Stimulated activated CD4-positive, alpha-beta T cell treated with anti-CD3 and anti-CD28 coated beads, Interleukin-2, amount 100 ng/mL, for 24 hours (primary cell): ENCODE data around the gene POLR2H.

ENCODE experiments used
- DNase-seq, 2 donors: peaks; one replicate each; pipeline ENCODE4 v3.0.0-alpha.2; 2020

The POLR2H gene

DNA sequence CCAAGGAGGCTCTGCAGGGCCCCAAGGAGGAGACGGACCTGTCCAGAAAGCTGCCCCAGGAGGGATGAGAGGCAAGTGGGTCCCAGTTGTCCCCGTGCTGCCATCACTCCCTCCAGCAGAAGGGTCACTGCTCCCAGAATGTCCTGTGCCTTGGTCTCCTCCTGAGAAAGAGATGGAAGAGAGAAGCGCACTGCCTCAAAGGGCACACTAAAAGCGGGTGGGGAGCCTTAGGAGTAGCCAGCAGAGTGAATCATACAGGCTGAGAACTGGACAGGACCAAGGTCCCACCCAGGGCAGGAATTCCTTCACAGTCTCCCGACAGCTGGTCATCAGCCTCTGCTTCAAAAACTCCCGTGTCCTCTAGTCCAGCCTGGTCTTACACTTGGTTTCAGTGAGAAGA is 11.9 kb downstream of the POLR2H start:
- no peak for DNase-seq

DNA sequence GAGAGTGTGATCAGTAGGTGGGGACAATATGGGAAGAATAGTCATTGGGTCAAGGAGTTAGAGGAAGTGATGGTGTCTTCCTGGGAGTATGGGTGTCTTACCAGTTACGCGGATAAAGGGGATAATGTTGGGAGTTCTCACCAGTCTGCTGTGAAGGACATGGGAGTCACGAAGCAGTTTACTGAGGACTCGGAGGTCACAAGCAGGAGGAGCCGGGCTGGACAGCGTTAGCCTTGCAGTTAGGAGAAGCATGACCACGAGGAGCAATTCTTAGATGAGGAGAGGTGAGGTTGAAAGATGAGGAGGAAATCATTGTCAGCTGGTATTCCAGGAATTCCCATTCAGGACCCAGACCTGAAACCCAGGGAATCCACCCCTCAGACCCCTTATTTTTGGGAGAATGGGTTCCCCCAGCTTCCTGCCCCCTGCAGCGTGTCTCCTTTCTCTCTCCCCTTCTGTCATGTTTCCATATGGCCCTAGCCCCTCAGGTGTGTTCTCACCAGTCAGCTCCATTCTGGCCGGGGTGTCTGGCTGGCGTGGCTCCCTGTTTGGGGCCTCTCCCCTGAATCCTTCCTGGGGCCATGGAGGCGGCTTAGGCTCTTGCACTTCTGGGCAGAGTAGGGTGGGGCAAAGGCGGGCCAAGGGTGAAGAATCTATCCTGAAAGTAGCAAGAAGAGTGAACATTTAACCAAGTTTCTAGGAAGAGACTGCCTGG is 14.4 kb downstream of the POLR2H start:
- no peak for DNase-seq

- no peak for DNase-seq
Observed at GRCh38 chr3:184377374-184377773, 15.9 kb downstream of the POLR2H start.

DNA sequence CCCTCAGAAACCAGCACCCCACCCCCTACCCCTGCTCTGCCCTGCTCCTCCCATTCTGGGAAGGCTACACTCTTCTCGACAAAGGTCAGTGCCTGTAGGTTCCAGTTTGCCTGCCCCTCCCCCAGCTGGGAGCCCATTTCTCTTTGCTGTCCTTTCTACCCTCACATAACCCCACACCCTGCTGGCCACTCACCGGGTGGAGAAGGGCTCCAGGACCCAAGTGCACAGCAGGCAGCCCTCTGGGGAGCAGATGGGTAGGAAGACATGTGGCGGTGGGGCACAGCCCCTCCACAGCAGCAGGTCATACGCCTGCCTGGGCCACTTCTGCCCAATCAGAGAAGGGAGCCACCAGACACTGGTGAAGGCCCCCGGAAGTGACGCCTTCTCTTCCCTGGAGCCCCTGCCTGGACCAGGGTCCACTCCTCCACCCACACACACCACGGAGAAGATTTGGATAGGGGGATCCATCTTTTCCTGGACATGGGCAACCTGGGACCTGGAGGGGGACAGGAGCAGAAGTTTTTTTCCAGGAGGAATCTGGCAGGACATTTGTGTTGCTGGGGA is 16.5 kb downstream of the POLR2H start, which contains the start of gene THPO:
Gene THPO (minus strand): TSS at position 326 of the 564 bp plus-strand sequence. CDS start 1,948 bp downstream, outside the sequence.
- no peak for DNase-seq

DNA sequence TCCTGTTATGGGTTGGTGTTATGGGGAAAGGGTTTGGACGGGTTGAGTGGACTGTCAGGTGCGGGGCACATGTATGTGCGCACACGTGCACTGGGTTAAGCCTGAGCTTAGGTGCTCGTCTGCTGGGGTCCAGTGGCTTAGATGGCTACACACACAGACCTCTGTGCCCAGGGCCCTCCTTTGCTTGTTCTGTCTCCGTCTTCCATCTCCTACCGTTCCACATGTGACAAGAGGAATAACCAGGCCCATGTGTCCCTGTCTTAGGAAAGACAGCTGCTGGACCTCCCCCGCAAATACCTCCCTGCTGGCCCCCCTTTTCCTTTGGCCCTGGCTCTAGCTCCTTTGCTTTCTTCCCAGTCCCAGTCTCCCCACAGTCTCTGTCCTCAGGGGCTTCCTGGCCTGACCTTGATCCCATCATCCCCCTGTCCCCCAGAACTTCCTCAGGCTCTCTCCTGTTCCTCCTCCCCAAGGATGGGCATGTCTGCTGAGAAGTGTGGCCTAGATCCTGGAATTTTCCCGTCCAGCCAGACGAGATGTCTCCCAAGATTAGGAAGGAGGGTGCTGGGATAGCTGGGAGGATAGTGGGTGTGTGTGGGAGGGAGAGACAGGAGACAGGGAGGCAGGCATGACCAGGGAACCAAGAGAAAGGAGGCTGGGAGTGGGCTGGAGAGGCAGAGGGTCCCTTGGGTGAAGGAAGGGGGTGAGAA is 17.3 kb downstream of the POLR2H start:
- DNase-seq: no peak

DNA sequence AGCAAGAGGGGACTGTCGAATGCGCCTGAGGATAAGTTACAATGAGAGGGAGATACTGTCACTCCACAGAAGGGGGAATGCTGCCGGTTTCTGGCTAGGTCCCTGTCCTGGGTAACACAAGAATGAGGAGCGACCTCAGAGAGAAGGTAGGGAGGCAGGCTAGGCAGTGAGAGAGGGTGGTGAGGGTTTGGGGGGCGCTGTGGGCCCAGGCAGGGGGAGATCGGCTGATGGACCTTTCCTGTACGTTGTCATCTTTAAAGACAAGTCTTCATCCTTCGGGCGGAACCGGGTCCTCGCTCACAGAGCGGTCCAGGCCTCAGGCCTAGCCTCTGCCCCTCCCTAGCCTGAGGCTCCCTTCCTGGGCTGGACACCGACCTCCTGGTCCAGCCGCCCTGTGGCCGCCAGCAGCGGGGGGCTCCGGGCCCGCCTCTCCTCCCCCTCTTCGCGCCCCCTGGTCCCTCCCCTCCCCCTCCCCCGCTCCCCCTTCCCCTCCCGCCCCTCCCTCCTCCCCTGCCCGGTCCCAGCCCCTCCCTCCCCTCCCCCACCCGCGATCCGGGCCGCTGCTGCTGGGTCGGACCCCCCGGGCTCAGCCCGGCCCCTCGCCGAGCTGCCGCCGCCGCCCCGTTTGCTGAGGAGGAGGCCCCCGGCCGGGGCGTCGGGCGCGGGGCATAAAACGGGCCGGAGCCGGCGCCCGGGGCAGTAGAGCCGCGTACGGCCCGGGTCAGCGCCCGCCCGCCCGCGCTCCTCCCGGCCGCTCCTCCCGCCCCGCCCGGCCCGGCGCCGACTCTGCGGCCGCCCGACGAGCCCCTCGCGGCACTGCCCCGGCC is 18.1 kb downstream of the POLR2H start, which contains the start of gene CHRD:
Gene CHRD (plus strand): TSS at position 697 of the 827 bp plus-strand sequence. CDS start 265 bp downstream, outside the sequence.
- no peak for DNase-seq

DNA sequence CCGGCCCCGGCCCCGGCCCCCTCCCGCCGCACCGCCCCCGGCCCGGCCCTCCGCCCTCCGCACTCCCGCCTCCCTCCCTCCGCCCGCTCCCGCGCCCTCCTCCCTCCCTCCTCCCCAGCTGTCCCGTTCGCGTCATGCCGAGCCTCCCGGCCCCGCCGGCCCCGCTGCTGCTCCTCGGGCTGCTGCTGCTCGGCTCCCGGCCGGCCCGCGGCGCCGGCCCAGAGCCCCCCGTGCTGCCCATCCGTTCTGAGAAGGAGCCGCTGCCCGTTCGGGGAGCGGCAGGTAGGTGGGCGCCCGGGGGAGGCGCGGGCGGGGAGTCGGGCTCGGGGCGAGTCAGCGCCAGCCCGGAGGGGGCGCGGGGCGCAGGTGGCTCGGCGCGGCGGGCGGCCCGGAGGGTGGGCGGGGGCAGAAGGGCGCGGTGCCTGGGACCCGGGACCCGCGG is 18.7 kb downstream of the POLR2H start:
- DNase-seq: peak; percentile 36 to 46

- DNase-seq: peak in 1 of 2 donors; percentile 22
Observed at GRCh38 chr3:184380627-184381260, 19.2 kb downstream of the POLR2H start.

DNA sequence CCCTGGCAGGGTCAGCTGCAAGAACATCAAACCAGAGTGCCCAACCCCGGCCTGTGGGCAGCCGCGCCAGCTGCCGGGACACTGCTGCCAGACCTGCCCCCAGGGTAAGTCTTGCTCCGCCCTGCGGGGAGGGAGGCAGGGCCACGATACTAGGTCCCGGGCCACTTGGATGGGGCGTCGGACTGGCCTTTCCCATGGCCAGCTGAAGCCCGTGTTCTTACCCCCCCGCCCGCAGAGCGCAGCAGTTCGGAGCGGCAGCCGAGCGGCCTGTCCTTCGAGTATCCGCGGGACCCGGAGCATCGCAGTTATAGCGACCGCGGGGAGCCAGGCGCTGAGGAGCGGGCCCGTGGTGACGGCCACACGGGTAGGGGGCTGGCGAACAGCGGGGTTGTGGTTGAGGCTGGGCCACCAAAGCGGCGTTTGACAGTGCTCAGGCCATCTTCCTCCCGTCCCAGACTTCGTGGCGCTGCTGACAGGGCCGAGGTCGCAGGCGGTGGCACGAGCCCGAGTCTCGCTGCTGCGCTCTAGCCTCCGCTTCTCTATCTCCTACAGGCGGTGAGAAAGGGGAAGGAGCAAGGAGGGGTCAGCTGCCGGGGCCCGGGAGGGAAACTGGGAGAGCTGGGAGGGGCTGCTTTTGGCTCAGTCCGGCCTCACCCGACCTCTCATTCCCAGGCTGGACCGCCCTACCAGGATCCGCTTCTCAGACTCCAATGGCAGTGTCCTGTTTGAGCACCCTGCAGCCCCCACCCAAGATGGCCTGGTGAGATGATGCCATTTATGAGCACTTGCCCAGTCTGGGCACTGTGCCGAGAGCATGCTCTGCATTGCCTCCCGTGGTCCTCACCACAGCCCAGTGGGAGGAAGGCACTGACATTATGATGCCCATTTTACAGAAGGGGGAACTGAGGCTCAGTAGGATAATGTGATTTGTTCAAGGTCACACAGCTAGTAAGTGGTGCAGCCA is 20.0 kb downstream of the POLR2H start:
- peak in 1 of 2 donors; percentile 24 for DNase-seq

- DNase-seq: no peak
Observed at GRCh38 chr3:184382326-184383032, 21.0 kb downstream of the POLR2H start.

GRCh38 chr3:184383033-184383740 is 21.7 kb downstream of the POLR2H start:
- DNase-seq: no peak

GRCh38 chr3:184384342-184384741 is 22.8 kb downstream of the POLR2H start:
- DNase-seq: no peak

- no peak for DNase-seq
Observed at GRCh38 chr3:184384856-184385422, 23.4 kb downstream of the POLR2H start.

GRCh38 chr3:184386047-184386806 is 24.7 kb downstream of the POLR2H start:
- DNase-seq: no peak

DNA sequence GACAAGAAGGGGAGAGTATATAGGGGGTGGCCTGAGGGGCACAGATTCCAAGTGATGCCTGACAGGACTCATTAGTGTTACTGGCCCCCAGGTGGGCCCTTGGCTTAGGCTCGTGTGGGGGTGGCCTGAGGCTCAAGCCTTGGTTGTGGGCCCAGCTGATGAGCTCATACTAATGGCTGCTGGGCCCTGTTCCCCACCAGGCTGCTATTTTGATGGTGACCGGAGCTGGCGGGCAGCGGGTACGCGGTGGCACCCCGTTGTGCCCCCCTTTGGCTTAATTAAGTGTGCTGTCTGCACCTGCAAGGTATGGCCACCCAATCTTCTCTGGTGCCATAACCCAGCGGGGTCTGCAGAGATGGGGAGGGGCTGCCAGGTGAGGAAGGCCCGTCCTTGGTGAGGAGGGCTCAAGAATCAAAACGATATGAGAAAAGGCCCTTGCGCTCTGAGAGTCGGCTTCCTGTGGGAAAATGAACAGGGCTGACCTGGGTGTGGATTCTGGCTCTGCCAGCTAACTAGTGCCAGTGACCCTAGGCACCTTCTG is 25.7 kb downstream of the POLR2H start:
- DNase-seq: no peak

DNA sequence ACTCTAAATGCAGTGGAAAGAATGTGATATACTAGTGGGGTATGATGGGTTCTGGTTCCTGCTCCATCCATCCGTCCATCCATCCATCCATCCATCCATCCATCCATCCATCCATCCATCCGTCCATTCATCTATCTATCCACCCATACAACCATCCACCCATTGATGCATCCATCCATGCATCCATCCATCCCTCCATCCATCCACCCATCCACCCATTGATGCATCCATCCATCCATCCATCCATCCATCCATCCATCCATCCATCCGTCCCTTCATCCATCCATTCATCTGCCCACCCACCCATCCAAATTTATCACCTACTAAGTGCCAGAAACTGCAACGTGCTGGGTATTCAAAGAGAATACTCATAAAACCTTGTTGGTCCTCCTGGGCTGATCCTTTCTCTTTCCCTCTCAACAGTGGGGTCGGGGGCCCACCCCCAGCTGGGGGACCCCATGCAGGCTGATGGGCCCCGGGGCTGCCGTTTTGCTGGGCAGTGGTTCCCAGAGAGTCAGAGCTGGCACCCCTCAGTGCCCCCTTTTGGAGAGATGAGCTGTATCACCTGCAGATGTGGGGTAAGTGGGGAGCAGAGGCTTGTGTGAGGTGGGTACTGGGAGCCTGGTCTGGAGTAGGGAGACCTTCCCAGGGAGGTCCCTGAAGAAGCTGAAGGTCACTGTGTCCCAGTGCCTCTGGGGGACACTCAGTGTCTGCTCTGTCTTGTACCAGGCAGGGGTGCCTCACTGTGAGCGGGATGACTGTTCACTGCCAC is 26.8 kb downstream of the POLR2H start:
- no peak for DNase-seq

GRCh38 chr3:184388936-184389230 is 27.4 kb downstream of the POLR2H start:
- DNase-seq: no peak

- DNase-seq: no peak
Observed at GRCh38 chr3:184389384-184389783, 27.9 kb downstream of the POLR2H start.
